HepG2 (cell line): ENCODE data around the gene PRSS2. TPM values are rescaled to one million over a fixed set of nuclear protein-coding genes. Genes with fewer than 3 reads are reported as not detected.

Experiments
- ATAC-seq: fragments of 200-7000 bp; cut with Tn5 transposase; 3 replicates; pipeline ENCODE4 v1.9.1; 2020; ENCODE audit warnings: mild to moderate bottlenecking, moderate library complexity
- BruUV-seq: library from RNA; stranded (reverse); fragments of 400-500 nt; replicated peaks from 2 replicates; lab custom pipeline; 2021; lab: Mats Ljungman, UMichigan
- CTCF ChIA-PET: fragments of 300-600 bp; formaldehyde crosslinking; extraction: SDS; loops from one replicate; lab custom pipeline; 2021; ENCODE audit warnings: low total read pairs, inconsistent platforms, low intra/inter-chr PET ratio; lab: Yijun Ruan, JAX
- POLR2A ChIA-PET: fragments of 350-600 bp; sonication (Branson Sonifier 250); formaldehyde crosslinking; loops from one replicate; lab custom pipeline; 2020; ENCODE audit warnings: antibody characterized with exemption, inconsistent platforms; lab: Yijun Ruan, JAX
- DNase-seq: peaks from one replicate; pipeline ENCODE4 v3.0.0-alpha.2; 2015; ENCODE audit warnings: low spot score
- FAIRE-seq: peaks from 3 replicates; lab custom pipeline; 2011; peaks lifted over from hg19 to GRCh38; lab: Jason Lieb, UNC
- H2AFZ ChIP-seq: one replicate; pipeline ENCODE4 v1.6.1; 2011; ENCODE audit warnings: low read length, inconsistent platforms
- H3K27ac ChIP-seq: fragments of 300-600 bp; 3 replicates; pipeline ENCODE4 v1.8.0; 2011; ENCODE audit warnings: mixed run types, mild to moderate bottlenecking, mixed read lengths, low read length, inconsistent platforms; ENCODE audit not compliant: insufficient read depth; ENCODE audit errors: extremely low read length
- H3K27me3 ChIP-seq, 2 experiments: fragments of 200-600 bp in 1 of 2; 2 replicates in 1 of 2; 3 replicates in 1 of 2; pipeline versions ENCODE4 v1.6.0 to v1.8.0; 2011; ENCODE audit warnings: low read length in 2 of 2, mild to moderate bottlenecking in 2 of 2, moderate library complexity in 2 of 2, inconsistent platforms in 1 of 2; ENCODE audit not compliant: insufficient read depth in 2 of 2, control insufficient read depth in 1 of 2
- H3K36me3 ChIP-seq, 2 experiments: fragments of 200-600 bp in 1 of 2; replicated peaks in 1 of 2; 2 replicates in 1 of 2; 3 replicates in 1 of 2; pipeline versions ENCODE4 v1.5.1 to v1.8.0; 2011; ENCODE audit warnings: low read length in 2 of 2, inconsistent platforms in 1 of 2; ENCODE audit not compliant: insufficient read depth in 2 of 2, control insufficient read depth in 1 of 2
- H3K4me1 ChIP-seq: 2 replicates; pipeline ENCODE4 v1.5.1; 2012; ENCODE audit warnings: low read length, inconsistent platforms; ENCODE audit not compliant: insufficient read depth
- H3K4me2 ChIP-seq: 2 replicates; pipeline ENCODE4 v1.6.0; 2011; ENCODE audit warnings: low read depth, low read length, inconsistent platforms
- H3K4me3 ChIP-seq, 3 experiments: fragments of 200-600 bp in 1 of 3; sonication (generic), shearing (Covaris generic) in 1 of 3; replicated peaks in 1 of 3; 2 replicates each; pipeline ENCODE4 v1.5.1; 2011 to 2016; ENCODE audit warnings: low read length in 3 of 3, inconsistent platforms in 2 of 3, low read depth in 2 of 3, mild to moderate bottlenecking in 2 of 3, control low read depth in 1 of 3, mixed read lengths in 1 of 3; ENCODE audit not compliant: insufficient read depth in 1 of 3
- H3K79me2 ChIP-seq: one replicate; pipeline ENCODE4 v1.6.1; 2011; ENCODE audit warnings: low read length, inconsistent platforms; ENCODE audit not compliant: insufficient read depth
- H3K9ac ChIP-seq: 2 replicates; pipeline ENCODE4 v1.6.0; 2011; ENCODE audit warnings: mild to moderate bottlenecking, low read depth, low read length, inconsistent platforms; ENCODE audit not compliant: insufficient read depth
- H3K9me3 ChIP-seq: 2 replicates; pipeline ENCODE4 v1.5.1; 2012; ENCODE audit warnings: mild to moderate bottlenecking, low read length
- H4K20me1 ChIP-seq: 2 replicates; pipeline ENCODE4 v1.6.0; 2011; ENCODE audit warnings: inconsistent platforms, mild to moderate bottlenecking, low read length, moderate library complexity; ENCODE audit not compliant: insufficient read depth
- AFF4 ChIP-seq: sonication (generic); formaldehyde crosslinking; IDR thresholded peaks from 2 replicates; pipeline ENCODE4 v1.4.0; 2020; ENCODE audit warnings: missing genetic modification reagents
- ZNF235 ChIP-seq: sonication (generic); formaldehyde crosslinking; IDR thresholded peaks from 2 replicates; pipeline ENCODE4 v1.8.1; 2023; ENCODE audit warnings: mild to moderate bottlenecking, missing genetic modification reagents, borderline replicate concordance
- ZNF589 ChIP-seq: sonication (generic); formaldehyde crosslinking; conservative IDR thresholded peaks from 2 replicates; pipeline ENCODE4 v1.8.0; 2022; ENCODE audit warnings: mild to moderate bottlenecking, moderate library complexity, missing genetic modification reagents
- WGBS: methylation state at CpG from one replicate; pipeline ENCODE4 v1.1.6; 2017; ENCODE audit warnings: low lambda C conversion rate; 5-methylcytosine and 5-hydroxymethylcytosine counted together
- in situ Hi-C: cut with HindIII; loops from 2 replicates; pipeline ENCODE4 v1.10.0; 2017; ENCODE audit warnings: low pct_unique_long_range_greater_than_20kb; ENCODE audit not compliant: extremely low pct_ligation_motif_present
- intact Hi-C: fragments of 100-400 bp; cut with micrococcal nuclease; formaldehyde crosslinking; loops from one replicate; pipeline ENCODE4 v1.10.0; 2022; ENCODE audit not compliant: unreplicated experiment
- polyA plus RNA-seq, 8 experiments: library from polyadenylated mRNA; depleted of rRNA in 3 of 8; stranded (reverse) in 7 of 8; unstranded in 1 of 8; fragments of >200 nt; fragmentation: Illumina TruSeq in 4 of 8; extraction: Trizol in 4 of 8; gene quantifications; 2 replicates each; pipeline versions ENCODE4 v1.2.1 to v1.2.3, GENCODE V29; 2011 to 2016; ENCODE audit warnings: low read depth in 4 of 8, missing spikeins in 1 of 8, mixed read lengths in 1 of 8; ENCODE audit not compliant: insufficient read depth in 1 of 8
- total RNA-seq, 5 experiments: library from RNA; depleted of rRNA; stranded (reverse); fragments of >200 nt; fragmentation: Illumina TruSeq; extraction: Trizol; gene quantifications; 2 replicates each; pipeline ENCODE4 v1.2.3, GENCODE V29; 2016; ENCODE audit warnings: low read depth in 1 of 5
- TF ChIP-seq, protein P1 (sequence below): sonication (generic); formaldehyde crosslinking; IDR thresholded peaks from 2 replicates; pipeline ENCODE4 v1.4.0; 2020; ENCODE audit warnings: mild to moderate bottlenecking, missing genetic modification reagents
- TF ChIP-seq, protein P2 (sequence below): sonication (generic); formaldehyde crosslinking; IDR thresholded peaks from 2 replicates; pipeline ENCODE4 v1.4.0; 2020; ENCODE audit warnings: mild to moderate bottlenecking, missing genetic modification reagents
- TF ChIP-seq, protein P3 (sequence below): sonication (generic); formaldehyde crosslinking; IDR thresholded peaks from 2 replicates; pipeline ENCODE4 v1.8.1; 2023; ENCODE audit warnings: mild to moderate bottlenecking, missing genetic modification reagents
- TF ChIP-seq, protein P4 (sequence below), 2 experiments: sonication (generic) in 1 of 2; formaldehyde crosslinking in 1 of 2; IDR thresholded peaks; 2 replicates each; pipeline versions ENCODE4 v1.5.1 to v1.6.1; 2011 to 2020; ENCODE audit warnings: borderline replicate concordance in 1 of 2, low read depth in 1 of 2, low read length in 1 of 2, mild to moderate bottlenecking in 1 of 2, missing genetic modification reagents in 1 of 2, moderate library complexity in 1 of 2

PRSS2 gene
- total and polyA plus RNA-seq, 2 of the 13 experiments (the other 11 are each of a cell fraction or from before 2014, with no cell fraction given) = not detected

- Histone ChIP-seq H3K27me3 (peaks cover 3 to 24% of the 10 kb centered on the region in 2 experiments; a peak in 3 of 5 replicates), H3K36me3 (no peaks in the 10 kb centered on the region), H3K4me2 (no peak overlapping the region), H3K27ac (no peak overlapping the region), H2AFZ (no peak overlapping the region), H3K9me3 (no peaks in the 10 kb centered on the region), H3K4me1 (no peaks in the 10 kb centered on the region), H3K9ac (no peak overlapping the region)
- DNase-seq = no peak
- ChIA-PET POLR2A (no interaction called here), CTCF (no interaction called here)
- 3% methylated on average over 1 of the region's 3 CpGs for WGBS
- TF ChIP-seq, protein P1, sequence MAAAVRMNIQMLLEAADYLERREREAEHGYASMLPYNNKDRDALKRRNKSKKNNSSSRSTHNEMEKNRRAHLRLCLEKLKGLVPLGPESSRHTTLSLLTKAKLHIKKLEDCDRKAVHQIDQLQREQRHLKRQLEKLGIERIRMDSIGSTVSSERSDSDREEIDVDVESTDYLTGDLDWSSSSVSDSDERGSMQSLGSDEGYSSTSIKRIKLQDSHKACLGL (CRISPR knock-in tag) = no peak
- TF ChIP-seq AFF4 (CRISPR knock-in tag) (no peak), ZNF589 (CRISPR knock-in tag) (no peak), ZNF235 (CRISPR knock-in tag) (no peak)
- TF ChIP-seq, protein P2, sequence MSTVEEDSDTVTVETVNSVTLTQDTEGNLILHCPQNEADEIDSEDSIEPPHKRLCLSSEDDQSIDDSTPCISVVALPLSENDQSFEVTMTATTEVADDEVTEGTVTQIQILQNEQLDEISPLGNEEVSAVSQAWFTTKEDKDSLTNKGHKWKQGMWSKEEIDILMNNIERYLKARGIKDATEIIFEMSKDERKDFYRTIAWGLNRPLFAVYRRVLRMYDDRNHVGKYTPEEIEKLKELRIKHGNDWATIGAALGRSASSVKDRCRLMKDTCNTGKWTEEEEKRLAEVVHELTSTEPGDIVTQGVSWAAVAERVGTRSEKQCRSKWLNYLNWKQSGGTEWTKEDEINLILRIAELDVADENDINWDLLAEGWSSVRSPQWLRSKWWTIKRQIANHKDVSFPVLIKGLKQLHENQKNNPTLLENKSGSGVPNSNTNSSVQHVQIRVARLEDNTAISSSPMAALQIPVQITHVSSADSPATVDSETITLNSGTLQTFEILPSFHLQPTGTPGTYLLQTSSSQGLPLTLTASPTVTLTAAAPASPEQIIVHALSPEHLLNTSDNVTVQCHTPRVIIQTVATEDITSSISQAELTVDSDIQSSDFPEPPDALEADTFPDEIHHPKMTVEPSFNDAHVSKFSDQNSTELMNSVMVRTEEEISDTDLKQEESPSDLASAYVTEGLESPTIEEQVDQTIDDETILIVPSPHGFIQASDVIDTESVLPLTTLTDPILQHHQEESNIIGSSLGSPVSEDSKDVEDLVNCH (CRISPR knock-in tag) = no peak
- TF ChIP-seq, protein P3, sequence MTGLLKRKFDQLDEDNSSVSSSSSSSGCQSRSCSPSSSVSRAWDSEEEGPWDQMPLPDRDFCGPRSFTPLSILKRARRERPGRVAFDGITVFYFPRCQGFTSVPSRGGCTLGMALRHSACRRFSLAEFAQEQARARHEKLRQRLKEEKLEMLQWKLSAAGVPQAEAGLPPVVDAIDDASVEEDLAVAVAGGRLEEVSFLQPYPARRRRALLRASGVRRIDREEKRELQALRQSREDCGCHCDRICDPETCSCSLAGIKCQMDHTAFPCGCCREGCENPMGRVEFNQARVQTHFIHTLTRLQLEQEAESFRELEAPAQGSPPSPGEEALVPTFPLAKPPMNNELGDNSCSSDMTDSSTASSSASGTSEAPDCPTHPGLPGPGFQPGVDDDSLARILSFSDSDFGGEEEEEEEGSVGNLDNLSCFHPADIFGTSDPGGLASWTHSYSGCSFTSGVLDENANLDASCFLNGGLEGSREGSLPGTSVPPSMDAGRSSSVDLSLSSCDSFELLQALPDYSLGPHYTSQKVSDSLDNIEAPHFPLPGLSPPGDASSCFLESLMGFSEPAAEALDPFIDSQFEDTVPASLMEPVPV (CRISPR knock-in tag) = no peak
- TF ChIP-seq, protein P4, sequence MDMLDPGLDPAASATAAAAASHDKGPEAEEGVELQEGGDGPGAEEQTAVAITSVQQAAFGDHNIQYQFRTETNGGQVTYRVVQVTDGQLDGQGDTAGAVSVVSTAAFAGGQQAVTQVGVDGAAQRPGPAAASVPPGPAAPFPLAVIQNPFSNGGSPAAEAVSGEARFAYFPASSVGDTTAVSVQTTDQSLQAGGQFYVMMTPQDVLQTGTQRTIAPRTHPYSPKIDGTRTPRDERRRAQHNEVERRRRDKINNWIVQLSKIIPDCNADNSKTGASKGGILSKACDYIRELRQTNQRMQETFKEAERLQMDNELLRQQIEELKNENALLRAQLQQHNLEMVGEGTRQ (IDR thresholded peaks at IDR 0.05; ENCODE audit: low read depth, low read length) = no peak
- TF ChIP-seq, protein P4 (CRISPR knock-in tag; IDR thresholded peaks at IDR 0.05; ENCODE audit: borderline replicate concordance) = no peak
- TF ChIP-seq, all 625 proteins: peak for 0
- Histone ChIP-seq H3K4me3 (no peak overlapping the region), H3K79me2 (no peaks in the 10 kb centered on the region), H4K20me1 (no peaks in the 10 kb centered on the region)
- no peak for ATAC-seq
- FAIRE-seq = no peak
- in situ Hi-C loops = no loop called here
- no TSS peak for BruUV-seq
- intact Hi-C loops = no loop called here
Observed at GRCh38 chr7:142802301-142802700, 31.5 kb downstream of the PRSS2 start.
